Measurements from ENCODE around the gene VGLL4. TPM values are rescaled to one million over a fixed set of nuclear protein-coding genes. Genes with fewer than 3 reads are reported as not detected.

VGLL4 gene
- total RNA-seq, 1 experiment from 2014 or later, result 46.3 TPM

DNA sequence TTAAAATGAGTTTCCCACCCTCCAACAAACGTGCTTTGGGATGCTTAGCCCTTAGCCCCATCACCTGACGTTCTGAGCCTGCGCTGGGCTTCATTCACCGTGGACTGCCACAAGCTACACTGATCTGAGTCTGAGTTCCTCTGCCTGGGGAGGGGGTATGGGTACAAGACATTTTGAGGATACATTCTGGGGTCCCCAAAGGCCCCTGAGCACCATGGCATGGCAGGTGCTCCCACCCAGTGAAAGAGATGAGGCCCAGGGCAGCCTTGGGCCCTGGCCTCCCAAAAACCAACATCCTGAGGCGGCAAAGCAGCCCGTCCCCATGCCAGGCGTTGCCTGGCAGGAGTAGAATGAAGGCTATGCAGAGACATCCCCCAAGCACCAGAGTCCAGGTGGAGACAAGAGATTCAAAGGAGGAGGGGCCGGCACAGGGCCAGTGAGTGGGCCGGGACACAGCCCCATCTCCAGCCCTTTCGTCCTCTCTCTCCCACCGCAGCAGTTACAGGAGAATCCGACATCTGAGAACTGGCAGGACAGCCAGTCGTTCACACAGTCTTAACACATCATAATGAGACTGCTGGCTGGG is 74.5 kb downstream of the VGLL4 start:
- ChIA-PET CTCF (no interaction called here), POLR2A (ENCODE audit: unreplicated experiment) (interaction anchor here (1.9 kb wide), 1 partner anchor 75 kb away, joined by 12 read pairs; the partner anchor contains the start of gene VGLL4)
- BruUV-seq (replicated peaks), result no TSS peak
- H3K4me2 ChIP-seq (ENCODE audit: low read length), result peak overlapping the region; percentile 88
- H3K79me2 ChIP-seq (ENCODE audit: low read length), result peaks cover 78% of the 10 kb centered on the region
- no peaks in the 10 kb centered on the region for H3K27me3 ChIP-seq (ENCODE audit: low read length)
- no peak overlapping the region for H2AFZ ChIP-seq (ENCODE audit: low read length)
- TF ChIP-seq, protein P1, sequence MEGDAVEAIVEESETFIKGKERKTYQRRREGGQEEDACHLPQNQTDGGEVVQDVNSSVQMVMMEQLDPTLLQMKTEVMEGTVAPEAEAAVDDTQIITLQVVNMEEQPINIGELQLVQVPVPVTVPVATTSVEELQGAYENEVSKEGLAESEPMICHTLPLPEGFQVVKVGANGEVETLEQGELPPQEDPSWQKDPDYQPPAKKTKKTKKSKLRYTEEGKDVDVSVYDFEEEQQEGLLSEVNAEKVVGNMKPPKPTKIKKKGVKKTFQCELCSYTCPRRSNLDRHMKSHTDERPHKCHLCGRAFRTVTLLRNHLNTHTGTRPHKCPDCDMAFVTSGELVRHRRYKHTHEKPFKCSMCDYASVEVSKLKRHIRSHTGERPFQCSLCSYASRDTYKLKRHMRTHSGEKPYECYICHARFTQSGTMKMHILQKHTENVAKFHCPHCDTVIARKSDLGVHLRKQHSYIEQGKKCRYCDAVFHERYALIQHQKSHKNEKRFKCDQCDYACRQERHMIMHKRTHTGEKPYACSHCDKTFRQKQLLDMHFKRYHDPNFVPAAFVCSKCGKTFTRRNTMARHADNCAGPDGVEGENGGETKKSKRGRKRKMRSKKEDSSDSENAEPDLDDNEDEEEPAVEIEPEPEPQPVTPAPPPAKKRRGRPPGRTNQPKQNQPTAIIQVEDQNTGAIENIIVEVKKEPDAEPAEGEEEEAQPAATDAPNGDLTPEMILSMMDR (conservative IDR thresholded peaks at IDR 0.05; ENCODE audit: low read depth, low read length), result no peak
- no peak for TF ChIP-seq EZH2phosphoT487 (IDR thresholded peaks at IDR 0.05; ENCODE audit: borderline replicate concordance, low read length)
- TF ChIP-seq EZH2 (IDR thresholded peaks at IDR 0.05; ENCODE audit: low read length, unreplicated experiment), result no peak
- peaks cover 6% of the 10 kb centered on the region for H3F3A ChIP-seq (ENCODE audit: low read length, unreplicated experiment)
- H3K4me3 ChIP-seq (ENCODE audit: low read length), result peak overlapping the region; percentile 54
- peaks cover 47% of the 10 kb centered on the region for H3K4me1 ChIP-seq (ENCODE audit: insufficient read depth, low read length)
- H3K9ac ChIP-seq (ENCODE audit: low read length), result peak overlapping the region; percentile 84
- no peaks in the 10 kb centered on the region for H3K9me2 ChIP-seq (replicated peaks; ENCODE audit: low read length)
- peak overlapping the region; percentile 99 for H3K27ac ChIP-seq (ENCODE audit: low read length)
- DNase-seq (no peak), ATAC-seq (no peak)
- H3K9me3 ChIP-seq (ENCODE audit: low read length), result no peaks in the 10 kb centered on the region
- intact Hi-C loops (cut with micrococcal nuclease), result loop anchor here (2.0 kb wide), 1 partner anchor 74 kb away; the partner anchor contains the start of gene VGLL4
- H3K36me3 ChIP-seq (ENCODE audit: low read depth, low read length), result peaks cover 11% of the 10 kb centered on the region; the same call in 1 of the 2 replicates
- H4K20me1 ChIP-seq (ENCODE audit: low read length), result 0 out of 2 replicates have a peak, but pooled peaks cover 9% of the 10 kb centered on the region

DNA sequence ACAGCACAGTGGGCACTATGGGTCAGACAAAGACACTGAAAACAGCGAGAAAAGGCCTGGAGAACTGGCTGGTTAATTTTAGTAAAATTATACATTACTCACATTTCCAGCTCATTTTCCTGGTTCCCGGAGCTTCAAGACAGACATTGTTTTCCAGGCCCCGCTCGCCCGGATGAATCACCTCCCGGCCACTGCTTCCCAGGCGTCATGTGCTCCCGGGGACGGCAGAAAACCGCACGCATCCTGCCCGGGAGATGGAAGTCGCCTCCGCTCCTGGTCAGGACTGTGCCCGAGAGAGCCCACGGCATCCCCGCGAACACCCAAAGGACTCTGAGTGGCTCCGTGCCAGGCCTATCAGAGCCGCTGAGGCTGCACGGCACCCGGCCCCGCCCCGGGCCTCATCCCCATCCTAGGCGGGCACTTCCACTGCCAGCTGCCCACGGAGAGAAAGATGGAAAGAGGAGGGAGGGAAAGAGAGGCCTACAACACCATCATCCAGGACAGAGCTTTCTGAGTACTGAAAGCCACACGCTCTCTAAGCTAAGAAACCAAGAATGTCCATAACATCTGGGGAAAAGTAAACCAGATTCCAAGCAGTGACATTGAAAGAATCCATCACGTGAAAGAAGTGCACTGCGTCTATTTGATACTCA is 75.1 kb downstream of the VGLL4 start:
- H4K20me1 ChIP-seq (ENCODE audit: low read length), result 0 out of 2 replicates have a peak, but pooled peaks cover 9% of the 10 kb centered on the region

More for the DNA sequence above, 75.1 kb downstream of the VGLL4 start:
- peak overlapping the region; percentile 54 for H3K4me3 ChIP-seq (ENCODE audit: low read length)
- ATAC-seq (peak; percentile 86), DNase-seq (peak; percentile 93)
- H3K36me3 ChIP-seq (ENCODE audit: low read depth, low read length), result peaks cover 11% of the 10 kb centered on the region; the same call in 1 of the 2 replicates
- peaks cover 6% of the 10 kb centered on the region for H3F3A ChIP-seq (ENCODE audit: low read length, unreplicated experiment)
- H3K27ac ChIP-seq (ENCODE audit: low read length), result peak overlapping the region; percentile 99
- peaks cover 47% of the 10 kb centered on the region for H3K4me1 ChIP-seq (ENCODE audit: insufficient read depth, low read length)
- no peaks in the 10 kb centered on the region for H3K9me3 ChIP-seq (ENCODE audit: low read length)
- no peaks in the 10 kb centered on the region for H3K27me3 ChIP-seq (ENCODE audit: low read length)
- intact Hi-C loops (cut with micrococcal nuclease), result loop anchor here (1.0 to 2.0 kb wide), 2 partner anchors 32 to 74 kb away; partner anchors contain the start of gene VGLL4
- ChIA-PET POLR2A (ENCODE audit: unreplicated experiment) (interaction anchor here (0.6 to 1.9 kb wide), 3 partner anchors 17 to 768 kb away, joined by 3 to 12 read pairs (median 4); partner anchors contain the start of gene VGLL4), CTCF (interaction anchor here (0.6 kb wide), 1 partner anchor 188 kb away, joined by 4 read pairs; no protein-coding TSS in a partner anchor)
- peaks cover 76% of the 10 kb centered on the region for H3K79me2 ChIP-seq (ENCODE audit: low read length)
- peak overlapping the region; percentile 21; the same call in 1 of the 2 replicates for H2AFZ ChIP-seq (ENCODE audit: low read length)
- H3K4me2 ChIP-seq (ENCODE audit: low read length), result peak overlapping the region; percentile 88
- H3K9me2 ChIP-seq (replicated peaks; ENCODE audit: low read length), result no peaks in the 10 kb centered on the region
- H3K9ac ChIP-seq (ENCODE audit: low read length), result peak overlapping the region; percentile 84
- BruUV-seq (replicated peaks), result TSS peak; percentile 83
- TF ChIP-seq EZH2phosphoT487 (IDR thresholded peaks at IDR 0.05; ENCODE audit: borderline replicate concordance, low read length), result no peak
- no peak for TF ChIP-seq EZH2 (IDR thresholded peaks at IDR 0.05; ENCODE audit: low read length, unreplicated experiment)
- TF ChIP-seq, protein P1 (conservative IDR thresholded peaks at IDR 0.05; ENCODE audit: low read depth, low read length), result no peak

All from PC-3 (cell line).